ENCODE data around the gene CTXND1. TPM values are rescaled to one million over a fixed set of nuclear protein-coding genes. Genes with fewer than 3 reads are reported as not detected.
"Not testable (repeated sequence)": the region's sequence is repeated elsewhere in the genome, so short reads cannot be mapped to it uniquely, and the experiment has no call there.

The CTXND1 gene
- not detected in 2 replicates for total RNA-seq (2014; rRNA removed; shearing (Covaris generic))

DNA sequence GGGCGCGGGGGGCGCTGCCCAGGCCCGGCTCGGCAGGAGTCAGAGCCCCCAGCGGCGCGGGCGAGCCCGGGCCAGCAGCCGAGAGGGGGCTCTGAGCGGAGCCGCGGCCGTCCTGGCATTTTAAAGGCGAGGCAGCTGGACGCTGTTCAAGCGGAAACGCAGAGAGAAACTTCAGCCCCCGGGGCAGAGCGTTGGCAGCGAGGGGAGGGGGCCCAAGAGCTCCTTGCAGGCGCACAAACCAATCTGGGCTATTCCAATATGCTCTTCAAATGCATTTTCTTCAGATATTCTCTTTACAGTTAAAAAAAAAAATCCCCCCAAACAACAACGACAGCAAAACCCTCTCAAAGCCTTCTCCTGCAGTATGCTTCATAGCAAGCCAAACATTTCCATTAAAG lies at the start of gene CTXND1:
Gene CTXND1, minus strand, starts transcription at position 93 of the 398 bp plus-strand sequence. CDS start 50,264 bp downstream, outside the sequence.
- DNase-seq (ENCODE audit: low spot score) = no peak

DNA sequence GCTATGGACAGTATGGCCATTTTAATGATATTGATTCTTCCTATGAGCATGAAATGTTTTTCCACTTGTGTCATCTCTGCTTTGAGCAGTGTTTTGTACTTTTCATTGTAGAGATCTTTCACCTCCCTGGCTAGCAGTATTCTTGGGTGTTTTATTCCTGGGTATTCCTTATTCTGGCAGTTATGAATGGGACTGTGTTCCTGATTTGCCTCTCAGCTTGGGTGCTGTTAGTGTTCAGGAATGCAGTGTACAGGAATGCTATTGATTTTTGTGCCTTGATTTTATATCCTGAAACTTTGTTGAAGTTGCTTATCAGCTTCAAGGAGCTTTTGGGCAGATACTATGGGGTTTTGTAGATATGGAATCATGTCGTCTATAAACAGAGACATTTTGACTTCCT lies 49.5 kb upstream of the CTXND1 start:
- no peak for DNase-seq (ENCODE audit: low spot score)

DNA sequence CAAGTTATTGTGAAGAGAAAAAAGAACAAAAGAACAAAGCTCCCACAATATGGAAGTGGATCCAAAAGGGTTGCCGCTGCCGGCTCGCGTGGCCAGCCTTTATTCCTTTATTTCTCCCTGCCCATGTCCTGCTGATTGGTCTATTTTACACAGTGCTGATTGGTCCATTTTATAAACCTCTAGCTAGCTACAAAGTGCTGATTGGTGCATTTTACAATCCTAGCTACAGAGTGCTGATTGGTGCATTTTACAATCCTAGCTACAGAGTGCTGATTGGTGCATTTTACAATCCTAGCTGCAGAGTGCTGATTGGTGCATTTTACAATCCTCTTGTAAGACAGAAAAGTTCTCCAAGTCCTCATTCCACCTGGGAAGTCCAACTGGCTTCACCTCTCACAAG lies 43.8 kb upstream of the CTXND1 start:
- not testable (repeated sequence) for DNase-seq (ENCODE audit: low spot score)

DNA sequence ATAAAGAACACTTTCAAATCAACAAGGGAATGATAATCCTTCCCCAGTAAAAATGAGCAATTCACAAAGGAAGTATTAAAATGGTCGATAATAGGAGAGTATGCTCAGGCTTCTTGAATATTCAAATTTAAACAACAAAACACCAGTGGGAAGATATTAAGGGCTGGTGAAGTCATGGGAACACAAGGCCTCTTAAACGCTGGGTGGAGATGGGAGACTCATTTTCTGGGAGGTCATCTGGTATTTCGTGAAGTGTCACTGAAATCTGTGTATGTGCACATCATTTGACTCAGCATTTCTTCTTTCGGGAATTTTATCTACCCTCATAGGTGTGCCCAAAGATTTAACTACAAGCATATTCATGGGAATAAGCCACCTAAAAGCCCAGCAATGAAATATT lies 40.1 kb upstream of the CTXND1 start:
- DNase-seq (ENCODE audit: low spot score) = no peak

DNA sequence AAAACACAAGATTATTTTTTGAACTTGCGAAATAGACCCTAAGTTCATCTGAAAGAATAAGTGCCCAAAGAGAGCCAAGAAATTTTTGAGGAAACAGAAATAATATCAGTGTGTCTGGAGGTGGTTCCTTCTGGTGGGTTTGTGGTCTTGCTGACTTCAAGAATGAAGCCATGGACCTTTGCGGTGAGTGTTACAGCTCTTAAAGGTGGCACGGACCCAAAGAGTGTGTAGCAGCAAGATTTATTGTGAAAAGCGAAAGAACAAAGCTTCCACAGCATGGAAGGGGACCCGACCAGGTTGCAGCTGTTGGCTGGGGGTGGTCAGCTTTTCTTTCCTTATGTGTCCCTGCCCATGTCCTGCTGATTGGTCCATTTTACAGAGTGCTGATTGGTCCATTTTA lies 38.9 kb upstream of the CTXND1 start:
- DNase-seq (ENCODE audit: low spot score) = not testable (repeated sequence)

DNA sequence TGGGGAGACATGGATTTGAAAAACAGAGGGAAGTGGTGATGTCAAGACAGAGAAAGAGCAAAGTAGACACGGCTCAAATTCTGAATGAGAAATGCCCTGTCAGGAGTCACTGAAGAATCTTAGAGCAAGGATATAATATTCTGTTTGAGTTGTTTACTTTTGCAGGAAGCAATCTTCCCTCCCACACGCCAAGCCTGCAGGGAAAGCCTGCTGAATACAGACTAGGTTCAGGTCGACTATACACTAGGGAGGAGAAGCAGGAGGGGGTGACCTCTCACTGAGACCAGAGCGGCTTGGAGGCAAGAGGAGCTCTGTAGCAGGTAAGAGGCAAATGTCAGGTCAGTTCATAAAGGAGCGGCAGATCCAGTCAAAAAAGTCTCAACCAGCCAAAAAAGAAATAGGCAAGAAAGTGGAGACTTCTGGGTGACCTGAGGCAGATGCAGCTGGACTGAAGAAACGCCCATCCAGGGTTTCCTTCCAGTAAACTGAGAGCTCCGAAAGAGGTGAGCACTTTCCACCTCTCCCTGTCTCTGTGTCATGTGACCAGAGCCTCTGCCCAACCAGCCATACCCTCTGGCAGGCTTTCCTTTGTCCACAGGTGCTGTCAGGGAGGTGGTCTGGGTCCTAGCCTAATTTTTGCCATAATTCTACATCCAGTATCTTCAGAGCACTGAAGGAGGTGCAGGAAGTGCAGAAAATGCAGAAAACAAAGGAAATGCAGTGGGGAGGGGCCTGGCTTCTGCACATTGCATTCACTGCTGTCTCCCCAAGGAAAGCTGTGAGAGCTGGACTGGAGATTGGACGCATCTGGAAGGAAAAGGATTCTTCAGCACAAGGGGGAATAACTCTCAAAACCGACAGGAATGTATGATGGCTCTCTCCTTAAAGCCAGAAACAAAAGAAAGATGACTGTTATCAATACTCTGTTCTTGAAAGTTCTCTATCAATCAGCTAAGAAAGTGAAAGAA lies 37.8 kb upstream of the CTXND1 start:
- DNase-seq (ENCODE audit: low spot score) = no peak

DNA sequence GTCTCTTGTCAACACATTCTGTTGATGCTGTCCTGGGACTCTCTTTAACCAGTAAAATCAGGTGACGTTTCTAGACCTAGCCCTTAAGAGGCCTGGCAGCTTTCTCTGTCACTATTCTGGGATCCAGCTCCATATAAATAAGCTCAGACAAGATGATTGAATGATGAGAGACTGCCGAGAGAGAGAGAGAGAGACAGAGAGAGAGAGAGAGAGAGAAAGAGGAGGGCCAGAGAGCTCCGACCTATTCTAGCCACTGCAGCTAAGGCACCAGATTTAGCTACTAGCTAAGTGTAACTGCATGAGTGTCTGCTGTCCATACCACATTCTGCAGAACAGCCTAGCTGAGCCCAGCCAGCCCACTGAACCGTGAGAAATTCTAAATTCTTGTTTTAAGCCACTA lies 36.1 kb upstream of the CTXND1 start:
- DNase-seq (ENCODE audit: low spot score) = no peak

DNA sequence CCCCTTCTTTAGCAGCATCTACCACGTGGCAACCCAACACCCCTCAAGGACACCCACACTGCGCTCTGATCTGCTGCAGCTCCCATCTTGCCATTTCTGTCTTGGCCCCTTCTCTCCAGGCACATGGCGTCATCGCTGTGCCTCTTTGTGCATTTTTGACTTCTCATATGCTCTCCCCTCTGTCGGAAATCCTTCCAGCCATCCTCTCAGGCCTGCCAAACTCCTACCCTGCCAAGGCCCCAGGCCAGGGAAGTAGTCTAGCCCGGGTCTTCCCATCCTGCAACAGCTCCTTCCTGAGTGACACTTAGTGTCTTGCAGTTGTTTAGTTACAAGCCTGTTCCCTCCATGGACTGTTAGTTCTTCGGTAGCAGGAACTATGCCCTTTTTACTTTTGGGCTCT lies 34.0 kb upstream of the CTXND1 start:
- DNase-seq (ENCODE audit: low spot score) = no peak

DNA sequence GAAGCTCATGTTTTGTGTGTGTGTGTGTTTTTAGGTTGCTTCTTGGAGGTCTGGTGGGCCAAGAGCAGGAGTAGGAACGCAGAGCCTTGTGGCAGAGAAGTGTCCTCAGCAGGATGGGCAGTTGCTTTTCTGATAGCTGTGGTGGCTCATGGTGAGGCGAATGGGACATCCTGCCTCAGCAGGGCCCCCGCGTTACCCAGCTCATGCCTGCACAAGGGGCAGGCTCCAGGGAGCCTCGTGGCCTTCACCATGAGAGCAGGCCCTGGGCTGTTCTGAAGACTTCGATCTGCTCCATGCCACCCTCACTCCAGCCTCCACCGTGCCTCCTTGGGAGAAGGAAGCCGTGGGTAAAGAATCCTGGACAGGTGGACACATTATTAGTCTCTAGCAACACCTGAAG lies 33.4 kb upstream of the CTXND1 start:
- no peak for DNase-seq (ENCODE audit: low spot score)

DNA sequence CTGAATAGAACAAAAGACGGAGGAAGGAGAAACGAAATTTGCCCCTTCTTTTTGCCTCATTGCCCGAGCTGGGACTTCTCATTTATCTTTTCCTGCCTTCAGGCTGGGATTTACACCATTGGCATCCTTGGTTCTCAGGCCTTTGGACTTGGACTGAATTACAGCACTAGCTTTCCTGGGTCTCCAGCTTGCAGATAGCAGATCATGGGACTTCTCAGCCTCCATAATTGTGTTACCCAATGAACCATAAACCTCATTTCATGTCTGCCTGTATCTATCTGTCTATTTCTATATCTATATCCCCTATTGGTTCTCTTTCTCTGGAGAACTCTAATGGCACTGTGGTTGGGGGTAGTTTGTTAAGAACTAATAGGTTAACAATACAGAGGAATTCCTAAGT lies 31.5 kb upstream of the CTXND1 start:
- DNase-seq (ENCODE audit: low spot score) = no peak

DNA sequence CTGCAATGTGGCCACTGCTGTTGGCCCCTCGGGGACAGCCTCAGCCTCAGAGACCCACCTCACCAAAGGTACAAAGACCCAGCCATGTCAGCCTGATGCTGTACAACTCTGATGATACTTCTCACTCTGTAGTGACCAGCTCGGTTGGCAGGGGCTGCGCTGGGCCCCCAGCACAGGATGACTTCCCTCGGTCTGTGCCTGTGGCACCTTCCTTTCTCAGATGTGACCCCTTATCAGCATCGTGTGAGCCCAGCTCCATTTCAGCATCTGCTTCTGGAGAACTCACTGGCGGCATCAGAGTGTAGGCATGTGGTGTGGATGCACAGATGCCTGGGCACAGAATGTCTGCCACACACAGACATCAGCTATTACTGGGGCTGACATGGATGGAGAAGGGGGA lies 25.1 kb upstream of the CTXND1 start:
- DNase-seq (ENCODE audit: low spot score) = no peak

DNA sequence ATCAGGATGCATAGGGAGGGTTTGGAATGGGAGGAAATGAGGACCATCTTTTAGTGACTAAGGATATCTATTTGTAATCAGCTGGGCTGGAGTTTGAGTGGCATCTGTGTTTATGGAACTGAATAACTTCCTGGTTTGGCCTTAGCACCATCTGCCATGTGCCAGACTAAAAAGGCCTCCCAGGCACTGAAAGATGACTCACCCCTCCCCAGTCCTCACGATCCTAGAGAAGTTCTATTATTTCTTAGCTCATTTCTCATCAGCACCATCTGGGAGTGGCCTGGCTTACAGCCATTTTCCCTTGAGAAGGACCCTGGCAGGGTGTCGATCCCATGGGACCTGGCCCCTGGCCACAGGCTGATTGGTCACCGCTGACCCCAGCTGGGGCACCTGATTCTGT lies 23.9 kb upstream of the CTXND1 start:
- DNase-seq (ENCODE audit: low spot score) = no peak

DNA sequence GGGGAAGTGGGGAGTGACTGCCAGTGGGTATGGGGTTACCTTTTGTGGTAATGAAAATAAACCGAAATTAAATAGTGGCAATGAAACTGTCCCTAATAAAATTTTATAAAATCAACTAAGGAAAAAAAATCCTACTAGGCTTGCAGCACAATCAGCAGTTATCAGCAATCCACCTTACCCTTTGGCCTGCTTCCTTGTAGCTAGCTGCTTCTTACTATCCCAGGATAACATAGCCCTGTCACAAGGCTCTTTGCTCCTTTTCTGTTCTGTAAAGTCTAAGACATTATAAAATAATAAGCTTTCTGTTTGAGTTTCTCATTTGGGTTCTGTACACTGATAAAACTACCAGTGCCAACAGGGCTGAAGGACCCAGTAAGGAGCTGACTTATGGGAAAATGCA lies 23.0 kb upstream of the CTXND1 start:
- DNase-seq (ENCODE audit: low spot score) = no peak

DNA sequence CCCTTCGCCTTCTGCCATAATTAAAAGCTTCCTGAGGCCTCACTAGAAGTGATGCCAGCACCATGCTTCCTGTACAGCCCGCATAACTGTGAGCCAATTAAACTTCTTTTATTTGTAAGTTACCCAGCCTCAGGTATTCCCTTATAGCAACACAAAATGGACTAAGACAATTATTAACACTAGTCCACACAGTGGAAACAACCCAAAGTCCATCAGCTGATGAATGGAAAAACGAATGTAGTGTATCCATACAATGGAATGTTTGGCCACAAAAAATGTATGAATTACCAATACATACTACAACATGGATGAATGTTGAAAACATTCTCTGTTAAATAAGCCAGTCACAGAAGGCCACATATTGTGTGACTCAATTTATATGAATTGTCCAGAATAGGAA lies 22.5 kb upstream of the CTXND1 start:
- DNase-seq (ENCODE audit: low spot score) = no peak

DNA sequence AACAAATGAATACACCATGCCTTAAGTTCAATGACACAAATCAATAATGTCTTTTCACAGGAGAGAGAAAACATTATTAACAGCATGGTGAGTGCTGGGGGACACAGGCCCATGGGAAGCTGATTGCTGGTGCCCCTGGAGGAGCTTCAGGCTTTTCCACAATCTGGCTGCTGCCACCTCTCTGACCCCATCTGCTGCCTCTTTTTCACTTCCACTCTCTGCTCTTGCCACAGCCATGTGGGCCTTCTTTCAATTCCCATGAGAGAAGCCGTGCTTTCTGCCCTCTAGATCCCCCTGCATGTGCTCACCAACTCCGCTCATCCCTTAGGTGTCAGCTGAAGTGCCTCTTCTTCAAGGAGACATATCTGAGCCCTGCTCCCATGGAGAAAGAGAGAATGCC lies 21.0 kb upstream of the CTXND1 start:
- no peak for DNase-seq (ENCODE audit: low spot score)

DNA sequence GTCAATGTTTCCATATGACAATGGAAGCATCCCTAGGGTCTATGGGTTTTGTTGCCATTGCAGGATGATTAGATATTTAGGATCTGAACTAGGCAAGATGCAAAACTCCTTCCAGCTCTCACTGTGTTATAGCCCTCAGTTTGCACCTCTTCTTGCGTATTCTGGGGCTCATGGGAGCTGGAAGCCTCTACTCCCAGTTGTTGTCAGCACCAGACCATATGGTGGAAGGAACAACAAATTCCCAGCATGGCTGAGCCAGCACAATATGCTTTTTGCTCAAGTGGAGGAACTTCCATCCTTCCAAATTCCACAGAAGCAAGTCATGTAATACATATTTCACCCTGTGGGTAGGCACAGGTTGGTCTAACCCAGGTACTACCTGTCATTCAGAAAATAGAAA lies 18.5 kb upstream of the CTXND1 start:
- DNase-seq (ENCODE audit: low spot score) = no peak

DNA sequence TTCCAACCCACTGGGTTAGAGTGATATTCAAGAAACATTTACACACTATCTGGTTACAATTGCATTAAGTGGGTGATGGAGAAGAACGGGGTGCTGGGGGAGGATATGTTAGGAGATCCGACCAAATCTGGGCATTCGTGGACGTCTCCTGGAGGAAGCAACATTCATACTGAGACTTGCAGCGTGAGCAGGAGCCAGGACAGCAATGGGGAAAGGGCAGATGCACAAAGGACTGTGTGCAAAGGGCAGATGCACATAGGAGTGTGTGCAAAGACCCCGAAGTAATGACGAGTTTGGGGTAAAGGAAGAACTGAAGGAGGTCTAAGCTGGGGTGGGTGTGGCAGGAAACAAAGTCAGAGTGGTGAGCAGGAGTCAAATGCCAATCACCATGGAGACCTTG lies 16.1 kb upstream of the CTXND1 start:
- DNase-seq (ENCODE audit: low spot score) = no peak

DNA sequence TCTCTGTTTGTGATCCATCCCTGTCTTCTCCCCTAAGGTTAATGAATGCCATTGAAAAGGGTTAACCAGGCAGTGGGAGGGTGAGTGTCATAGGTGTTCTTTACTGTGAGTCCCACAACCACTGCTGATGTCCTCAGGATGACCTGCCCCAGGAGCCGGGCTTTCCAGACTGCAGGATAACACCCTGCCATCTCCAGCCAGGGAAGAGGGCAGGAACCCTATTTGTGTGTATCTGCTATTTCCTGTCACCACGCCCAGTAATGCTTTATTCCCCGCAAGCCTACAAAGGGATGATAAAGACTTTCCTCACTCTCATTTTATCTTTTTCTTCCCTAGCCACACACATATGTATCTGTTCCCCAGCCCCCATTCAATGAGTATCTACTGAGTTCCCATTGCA lies 15.6 kb upstream of the CTXND1 start:
- no peak for DNase-seq (ENCODE audit: low spot score)

DNA sequence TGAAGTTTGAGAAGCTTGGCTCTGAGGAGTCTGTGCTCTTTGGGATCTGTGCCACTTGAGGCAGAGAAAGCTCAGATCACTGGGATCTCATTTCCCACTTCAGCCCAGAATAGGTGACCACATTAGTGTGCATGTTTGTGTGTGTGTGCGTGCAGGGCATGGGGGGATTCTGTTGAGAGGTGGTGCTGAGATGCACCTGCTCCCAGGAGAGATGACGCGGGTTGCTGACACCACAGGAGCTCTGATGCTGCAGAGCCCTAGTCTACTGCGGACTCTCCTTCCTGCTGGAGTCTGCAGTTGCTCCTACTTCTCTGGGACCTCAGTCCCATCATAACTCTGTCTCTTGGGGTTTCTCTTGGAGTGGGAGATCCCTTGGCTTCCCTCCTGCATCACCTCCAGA lies 14.7 kb upstream of the CTXND1 start:
- no peak for DNase-seq (ENCODE audit: low spot score)

DNA sequence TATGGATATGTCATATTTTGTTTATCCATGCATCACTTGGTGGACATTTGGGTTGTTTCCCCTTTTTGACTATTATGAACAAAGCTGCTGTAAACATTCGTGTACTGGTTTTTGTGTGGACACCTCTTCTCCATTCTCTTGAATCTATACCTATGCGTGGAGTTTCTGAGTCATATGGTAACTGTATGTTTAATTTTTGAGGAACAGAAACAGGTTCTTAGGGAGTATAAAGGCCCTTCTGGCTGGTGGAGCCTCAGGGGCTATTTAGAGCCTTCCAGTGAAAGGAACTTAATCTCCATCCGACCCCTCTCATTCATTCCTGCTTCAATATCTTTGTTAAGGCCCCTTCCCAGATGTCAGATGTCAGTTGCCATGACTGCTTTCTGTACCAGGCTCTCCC lies 14.1 kb upstream of the CTXND1 start:
- no peak for DNase-seq (ENCODE audit: low spot score)

DNA sequence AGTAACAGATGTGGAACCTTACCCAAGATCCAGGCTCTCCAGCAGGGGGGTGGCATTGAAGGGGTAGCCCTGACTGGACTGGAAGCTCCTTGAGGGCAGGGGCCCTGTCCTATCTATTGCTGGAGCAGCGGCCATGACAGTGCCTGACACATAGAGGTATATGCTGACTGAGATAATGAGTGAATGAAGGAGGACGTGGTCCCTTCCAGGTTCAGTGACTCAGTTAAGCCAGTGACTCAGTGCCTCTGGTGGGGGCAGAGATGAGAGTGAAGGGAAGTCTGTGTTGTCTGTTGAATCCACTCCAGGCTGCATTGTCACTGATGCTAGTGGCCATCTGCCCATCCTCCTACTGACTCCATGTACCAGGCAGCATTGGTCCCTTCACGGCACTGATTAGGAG lies 13.0 kb upstream of the CTXND1 start:
- DNase-seq (ENCODE audit: low spot score) = no peak

DNA sequence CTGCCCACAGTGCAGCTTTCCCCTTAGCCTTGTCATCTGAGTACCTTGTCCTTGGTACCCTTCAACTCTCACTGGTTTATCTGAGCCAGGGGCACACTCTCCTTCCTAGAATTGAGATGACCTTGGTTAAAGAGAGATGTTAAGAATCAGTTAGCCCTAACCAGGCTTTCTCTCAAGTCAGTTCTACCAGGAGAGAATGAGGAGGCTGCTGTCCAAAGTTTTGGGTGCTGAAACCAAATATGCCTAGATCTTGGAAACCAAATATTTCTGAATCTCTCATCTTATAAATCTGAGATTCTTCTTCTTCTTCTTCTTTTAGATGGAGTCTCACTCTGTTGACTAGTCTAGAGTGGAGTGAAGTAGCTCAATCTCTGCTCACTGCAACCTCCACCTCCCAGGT lies 12.0 kb upstream of the CTXND1 start:
- DNase-seq (ENCODE audit: low spot score) = no peak

DNA sequence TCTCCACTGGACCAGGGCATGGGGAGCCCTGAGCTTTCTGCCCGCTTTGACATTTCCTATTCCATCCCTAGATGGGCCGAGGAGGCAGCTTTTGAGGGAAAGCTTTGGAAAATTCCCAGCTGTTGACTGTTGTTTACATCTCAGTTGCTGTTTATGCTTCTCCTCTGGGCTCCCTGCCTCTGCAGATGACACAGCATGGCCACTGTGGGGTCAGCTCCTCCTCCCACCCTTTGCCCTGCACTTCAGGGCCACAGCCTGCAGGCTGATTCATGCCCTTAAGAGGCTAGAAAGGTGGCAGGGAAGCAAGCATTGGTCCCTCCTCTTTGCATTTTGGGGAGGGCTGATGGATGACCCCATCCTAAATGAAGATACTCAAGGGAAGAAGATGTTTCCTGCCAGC lies 8.5 kb upstream of the CTXND1 start:
- no peak for DNase-seq (ENCODE audit: low spot score)
